Sigmoid colon (tissue), 7 donors: ENCODE results near the gene POTEF. TPM values are rescaled to one million over a fixed set of nuclear protein-coding genes. Genes with fewer than 3 reads are reported as not detected.
A peak's percentile ranks its signal among the peaks of the same experiment; 100 is the strongest.
"Not testable (repeated sequence)": the region's sequence is repeated elsewhere in the genome, so short reads cannot be mapped to it uniquely, and the experiment has no call there.

Source experiments
- DNase-seq: peaks from one replicate; pipeline ENCODE4 v3.0.0-alpha.2; 2019
- H3K27ac ChIP-seq, 4 donors: fragments of 200-600 bp; sonication (generic); one replicate each; pipeline ENCODE4 v1.5.1; 2016 to 2019; ENCODE audit warnings: mild to moderate bottlenecking in 1 of 4
- H3K27me3 ChIP-seq, 3 donors: fragments of 200-600 bp; sonication (generic); one replicate each; pipeline ENCODE4 v1.5.1; 2019; ENCODE audit warnings: mild to moderate bottlenecking in 1 of 3
- H3K36me3 ChIP-seq, 4 donors: fragments of 200-600 bp; sonication (generic); one replicate each; pipeline ENCODE4 v1.5.1; 2016 to 2019
- H3K4me1 ChIP-seq, 4 donors: fragments of 200-600 bp; sonication (generic); one replicate each; pipeline ENCODE4 v1.5.1; 2017 to 2019
- H3K4me3 ChIP-seq, 4 donors: fragments of 200-600 bp; sonication (generic); one replicate each; pipeline ENCODE4 v1.5.1; 2017 to 2019; ENCODE audit warnings: mild to moderate bottlenecking in 2 of 4, moderate library complexity in 1 of 4
- H3K9me3 ChIP-seq, 4 donors: fragments of 200-600 bp in 3 of 4; sonication (generic) in 3 of 4; one replicate each; pipeline versions ENCODE4 v1.5.1 to v1.6.1; 2013 to 2019
- CTCF ChIP-seq, 4 experiments: fragments of 450-650 bp in 3 of 4; fragments of 200-600 bp in 1 of 4; IDR thresholded peaks; one replicate each; pipeline ENCODE4 v1.5.1; 2016 to 2019; ENCODE audit warnings: antibody characterized with exemption in 4 of 4, mild to moderate bottlenecking in 3 of 4, moderate library complexity in 2 of 4
- EP300 ChIP-seq, 4 donors: sonication (generic); formaldehyde crosslinking; IDR thresholded peaks; one replicate each; pipeline ENCODE4 v1.6.1; 2017; ENCODE audit warnings: antibody characterized with exemption in 4 of 4
- POLR2A ChIP-seq, 2 donors: fragments of 450-650 bp; IDR thresholded peaks; one replicate each; pipeline ENCODE4 v1.6.1; 2016; ENCODE audit warnings: antibody characterized with exemption in 2 of 2, mild to moderate bottlenecking in 2 of 2, moderate library complexity in 2 of 2
- POLR2AphosphoS5 ChIP-seq, 4 donors: sonication (generic); formaldehyde crosslinking; IDR thresholded peaks; one replicate each; pipeline ENCODE4 v1.6.1; 2017; ENCODE audit warnings: antibody characterized with exemption in 4 of 4
- WGBS, 2 donors: extraction: QIAGEN DNeasy Blood & Tissue Kit; methylation state at CpG; one replicate each; pipeline ENCODE4 v1.1.7; 2013; 5-methylcytosine and 5-hydroxymethylcytosine counted together
- intact Hi-C: fragments of 100-400 bp; cut with DNase I; formaldehyde crosslinking; loops from one replicate; pipeline ENCODE4 v1.15.1; 2023
- polyA plus RNA-seq, 3 donors: library from polyadenylated mRNA; stranded (reverse); fragments of 200-250 nt; gene quantifications; one replicate each; pipeline ENCODE4 v1.2.3, GENCODE V29; 2013
- total RNA-seq, 4 donors: library from RNA; depleted of rRNA; stranded (reverse); fragments of >200 nt; gene quantifications; one replicate each; pipeline ENCODE4 v1.1.0, GENCODE V29; 2016
- donor health status: healthy with polysubstance abuse.
- donor health status: Bipolar disorder and iron deficiency.
- donor health status: healthy.

Gene POTEF
- total and polyA plus RNA-seq, 7 donors, result not detected

GRCh38 chr2:130152816-130153595 is 24.0 kb upstream of the POTEF start:
- DNase-seq, result no peak
- Histone ChIP-seq H3K4me3 (no peak overlapping the region), H3K36me3 (peaks cover 0 to 33% (median 14%) of the 10 kb centered on the region in 4 donors), H3K4me1 (no peaks in the 10 kb centered on the region), H3K9me3 (no peaks in the 10 kb centered on the region), H3K27me3 (no peaks in the 10 kb centered on the region), H3K27ac (no peak overlapping the region)
- WGBS, 2 donors, result 92 to 95% methylated on average over 25 of the region's 25 CpGs
- intact Hi-C loops, result no loop called here
- TF ChIP-seq POLR2AphosphoS5 (IDR thresholded peaks at IDR 0.05), result no peak
- TF ChIP-seq POLR2A (IDR thresholded peaks at IDR 0.05), result no peak
- no peak for TF ChIP-seq EP300 (IDR thresholded peaks at IDR 0.05)
- no peak for TF ChIP-seq CTCF (IDR thresholded peaks at IDR 0.05)

DNA sequence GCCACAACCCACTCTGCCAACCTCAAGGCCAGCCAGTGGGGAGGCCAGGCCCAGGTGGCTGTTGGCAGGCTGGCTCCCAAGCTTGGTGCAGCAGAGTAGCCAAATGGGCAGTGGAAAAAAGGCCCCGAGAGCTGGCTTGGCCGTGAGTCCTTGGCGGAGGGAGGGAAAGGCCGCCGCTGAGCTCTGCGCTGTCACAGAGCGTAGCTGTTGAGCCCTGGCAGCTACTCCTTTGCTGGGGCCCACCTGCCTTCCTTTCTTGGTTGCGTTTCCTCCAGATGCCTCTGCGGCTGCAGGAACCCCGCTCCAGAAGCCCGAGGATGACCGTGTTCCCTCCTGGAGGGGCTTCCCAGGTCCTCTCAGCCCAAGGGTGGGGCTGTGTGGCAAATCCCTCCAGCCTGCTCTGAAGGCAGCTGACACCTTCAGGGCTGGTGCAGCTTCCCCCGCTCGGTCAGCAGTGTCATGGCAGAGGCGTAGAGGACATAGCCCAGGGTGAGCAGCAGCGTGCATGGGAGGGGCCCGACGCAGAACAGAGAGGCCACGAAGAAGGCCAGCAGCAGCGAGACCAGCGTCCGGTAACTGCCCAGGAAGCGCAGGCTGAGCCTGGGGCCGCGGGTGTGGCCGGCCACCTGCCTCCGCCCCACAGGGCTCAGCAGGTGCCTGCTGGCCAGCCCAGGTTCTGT is 23.3 kb upstream of the POTEF start:
- intact Hi-C loops, H3K4me1 ChIP-seq, H3K27me3 ChIP-seq, H3K9me3 ChIP-seq, H3K27ac ChIP-seq, H3K4me3 ChIP-seq: not testable (repeated sequence)
- peak; percentile 30 for DNase-seq
- 93 to 95% methylated on average over 27 of the region's 27 CpGs for WGBS, 2 donors
- H3K36me3 ChIP-seq, result peaks cover 0 to 33% (median 14%) of the 10 kb centered on the region in 4 donors

DNA sequence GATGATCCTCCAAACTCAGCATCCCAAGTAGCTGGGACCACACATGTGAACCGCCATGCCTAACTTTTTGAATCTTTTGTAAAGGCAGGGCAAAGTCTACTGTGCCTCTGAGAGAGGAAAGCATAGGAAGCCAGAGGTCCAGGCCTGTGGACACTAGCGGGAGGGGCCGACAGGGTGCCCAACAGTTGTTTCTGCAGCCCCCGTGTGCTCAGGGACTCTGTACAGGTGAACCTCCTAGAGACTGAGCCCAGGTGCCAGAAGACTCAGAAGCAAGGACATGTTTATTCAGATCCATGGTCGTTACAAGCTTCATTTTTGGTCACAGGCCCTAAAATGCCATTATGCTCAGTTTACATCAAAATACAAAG is 22.1 kb upstream of the POTEF start:
- H3K9me3 ChIP-seq, H3K4me3 ChIP-seq, intact Hi-C loops, H3K27ac ChIP-seq, H3K4me1 ChIP-seq, H3K27me3 ChIP-seq: not testable (repeated sequence)
- 63 to 70% methylated on average over 5 of the region's 5 CpGs for WGBS, 2 donors
- peak; percentile 38 for DNase-seq
- peaks cover 0 to 33% (median 14%) of the 10 kb centered on the region in 4 donors for H3K36me3 ChIP-seq

- Histone ChIP-seq H3K4me1 (no peaks in the 10 kb centered on the region), H3K9me3 (no peaks in the 10 kb centered on the region), H3K27me3 (no peaks in the 10 kb centered on the region), H3K4me3 (no peak overlapping the region), H3K36me3 (peaks cover 0 to 33% (median 14%) of the 10 kb centered on the region in 4 donors), H3K27ac (no peak overlapping the region)
- intact Hi-C loops, result no loop called here
- 88 to 92% methylated on average over 23 of the region's 23 CpGs for WGBS, 2 donors
- DNase-seq, result peak; percentile 60
- TF ChIP-seq POLR2AphosphoS5 (IDR thresholded peaks at IDR 0.05) (no peak), EP300 (IDR thresholded peaks at IDR 0.05) (no peak), POLR2A (IDR thresholded peaks at IDR 0.05) (no peak), CTCF (IDR thresholded peaks at IDR 0.05) (no peak)
Measured at GRCh38 chr2:130150181-130151144, 21.4 kb upstream of the POTEF start.

- WGBS, 2 donors, result 37 to 62% methylated on average over 6 of the region's 6 CpGs
- not testable (repeated sequence) for H3K9me3 ChIP-seq, DNase-seq
Measured at GRCh38 chr2:130148515-130148914, 19.5 kb upstream of the POTEF start.

GRCh38 chr2:130145006-130145414 is 16.0 kb upstream of the POTEF start, which contains the start of gene CCDC74B:
Gene CCDC74B, minus strand, starts transcription at chr2:130145112. Its CDS starts 116 bp downstream, at chr2:130144996.
- intact Hi-C loops, H3K4me1 ChIP-seq, H3K9me3 ChIP-seq, H3K36me3 ChIP-seq, H3K27ac ChIP-seq, H3K27me3 ChIP-seq: not testable (repeated sequence)
- 2 to 7% methylated on average over 30 of the region's 30 CpGs for WGBS, 2 donors
- peak; percentile 73 for DNase-seq
- H3K4me3 ChIP-seq, result peak within 1 kb of the TSS; percentile 21 to 46 (median 40)

More at GRCh38 chr2:130148515-130148914, 19.5 kb upstream of the POTEF start:
- H3K27me3 ChIP-seq, H3K27ac ChIP-seq, H3K4me3 ChIP-seq, intact Hi-C loops, H3K4me1 ChIP-seq: not testable (repeated sequence)
- H3K36me3 ChIP-seq, result peaks cover 0 to 16% (median 8%) of the 10 kb centered on the region in 4 donors

DNA sequence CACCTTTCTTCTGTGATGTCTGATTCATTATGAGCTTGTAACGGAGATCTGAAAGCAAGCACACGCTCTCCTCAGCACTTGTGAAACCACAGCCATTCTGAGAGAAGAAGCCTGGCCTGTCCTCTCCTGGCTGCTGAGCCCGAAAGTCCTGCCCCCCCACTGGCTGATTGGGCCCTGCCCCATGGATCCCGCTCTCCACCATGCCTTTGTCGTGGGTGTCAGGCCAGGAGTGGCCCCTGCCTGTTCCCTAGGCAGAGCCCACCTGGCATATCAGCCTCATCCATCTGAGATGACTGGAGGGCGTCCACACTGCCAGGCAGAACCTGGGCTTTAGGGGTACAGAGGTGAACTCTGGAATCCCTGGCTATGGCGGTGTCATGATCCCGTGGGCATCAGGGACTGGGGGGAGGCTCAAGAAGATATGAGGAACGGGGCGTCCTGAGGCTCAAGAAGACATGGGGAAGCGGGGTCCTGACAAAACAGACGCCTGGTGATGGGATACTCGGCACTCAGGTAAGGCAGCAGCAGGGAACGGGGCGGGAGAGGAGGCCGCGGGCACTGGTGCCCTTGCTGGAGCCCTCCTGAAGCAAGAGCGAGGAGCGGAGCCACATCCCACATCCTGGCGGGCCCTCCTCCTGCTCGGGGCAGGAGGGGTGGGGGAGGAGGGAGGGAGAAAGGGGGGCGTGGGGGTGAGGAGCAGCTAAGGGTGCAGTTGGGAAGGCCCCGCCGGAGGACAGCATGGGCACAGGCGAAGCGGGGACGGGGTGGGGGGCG is 14.4 kb upstream of the POTEF start:
- WGBS, 2 donors, result 39 to 41% methylated on average over 21 of the region's 28 CpGs
- peak overlapping the region in 3 of 4 donors; percentile 38 to 46 (median 43) for H3K4me3 ChIP-seq
- H3K27ac ChIP-seq, intact Hi-C loops, H3K27me3 ChIP-seq, H3K36me3 ChIP-seq, H3K4me1 ChIP-seq, H3K9me3 ChIP-seq: not testable (repeated sequence)
- peak; percentile 39 for DNase-seq

DNA sequence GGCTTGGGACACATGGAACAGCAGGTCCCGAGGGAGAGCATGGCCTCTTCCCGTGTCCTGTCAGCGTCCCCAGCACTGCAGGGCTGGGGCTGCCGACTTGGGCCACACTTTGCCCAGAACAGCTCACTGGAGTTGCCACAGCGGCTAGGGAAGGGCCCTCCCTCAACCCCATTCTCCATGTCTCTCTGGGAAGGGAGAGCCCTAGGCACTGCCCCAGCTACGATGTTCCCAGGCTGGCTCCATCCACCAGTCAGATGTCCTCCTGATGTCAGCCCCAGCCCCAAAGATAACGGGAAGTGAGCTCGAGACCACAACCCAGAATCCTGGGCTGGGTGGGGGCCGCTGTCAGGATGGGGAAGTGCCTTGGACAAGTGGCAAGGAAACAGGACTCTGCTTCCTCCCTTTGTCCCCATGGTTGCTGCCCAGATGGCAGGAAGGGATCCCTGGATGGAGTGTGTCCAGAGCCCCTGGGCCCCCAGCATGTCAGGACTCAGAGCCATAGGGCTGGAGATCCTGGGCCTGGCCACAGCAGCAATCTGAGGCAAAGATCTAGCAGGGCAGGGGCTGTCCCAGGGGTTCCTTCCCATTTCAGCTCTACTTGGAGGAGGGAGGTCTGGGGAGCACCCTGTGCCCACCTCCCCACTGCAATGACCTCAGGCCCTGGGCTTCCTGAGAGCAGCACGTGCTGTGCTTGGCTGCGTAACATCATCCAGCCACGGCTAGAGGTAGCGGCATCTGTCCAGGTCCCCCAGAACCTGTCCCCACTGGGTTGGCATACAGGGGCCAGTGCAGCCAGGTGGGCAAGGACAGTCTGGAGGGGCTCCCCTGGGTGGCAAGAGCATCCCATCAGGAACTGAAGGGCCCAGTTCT is 13.6 kb upstream of the POTEF start:
- H3K4me1 ChIP-seq, intact Hi-C loops, H3K36me3 ChIP-seq, H3K9me3 ChIP-seq, H3K4me3 ChIP-seq, H3K27ac ChIP-seq, H3K27me3 ChIP-seq: not testable (repeated sequence)
- DNase-seq, result peak; percentile 30
- 89 to 90% methylated on average over 13 of the region's 13 CpGs for WGBS, 2 donors
